GM23338 (cell line): ENCODE results near the gene MPP2. TPM values are rescaled to one million over a fixed set of nuclear protein-coding genes. Genes with fewer than 3 reads are reported as not detected.

Experiments
- ATAC-seq: fragments of 200-7000 bp; cut with Tn5 transposase; 3 replicates; pipeline ENCODE4 v1.9.1; 2020
- DNase-seq: peaks from one replicate; pipeline ENCODE4 v3.0.0-alpha.2; 2015; ENCODE audit warnings: low spot score
- H2AFZ ChIP-seq: fragments of 200-600 bp; sonication (generic); 2 replicates; pipeline ENCODE4 v1.8.0; 2016; ENCODE audit warnings: antibody characterized with exemption, mild to moderate bottlenecking, moderate library complexity
- H3F3A ChIP-seq: fragments of 200-600 bp; sonication (generic); replicated peaks from 2 replicates; pipeline ENCODE4 v1.8.0; 2017; ENCODE audit warnings: antibody characterized with exemption, mixed run types, low read depth
- H3K27ac ChIP-seq: fragments of 200-600 bp; sonication (generic); 2 replicates; pipeline ENCODE4 v1.6.1; 2016; ENCODE audit warnings: low read depth
- H3K27me3 ChIP-seq: fragments of 200-600 bp; sonication (generic); 2 replicates; pipeline ENCODE4 v1.8.0; 2016; ENCODE audit warnings: mild to moderate bottlenecking, mixed run types, moderate library complexity; ENCODE audit not compliant: insufficient read depth
- H3K36me3 ChIP-seq: fragments of 200-600 bp; sonication (generic); 2 replicates; pipeline ENCODE4 v1.8.0; 2016; ENCODE audit warnings: mild to moderate bottlenecking; ENCODE audit not compliant: insufficient read depth
- H3K4me1 ChIP-seq: fragments of 200-600 bp; sonication (generic); 2 replicates; pipeline ENCODE4 v1.8.0; 2016; ENCODE audit warnings: mild to moderate bottlenecking, moderate library complexity; ENCODE audit not compliant: insufficient read depth
- H3K4me2 ChIP-seq: fragments of 200-600 bp; sonication (generic); 2 replicates; pipeline ENCODE4 v1.7.1; 2017; ENCODE audit warnings: mixed run types
- H3K4me3 ChIP-seq: fragments of 200-600 bp; sonication (generic); 2 replicates; pipeline ENCODE4 v1.6.1; 2016; ENCODE audit warnings: mixed run types
- H3K79me2 ChIP-seq: fragments of 200-600 bp; sonication (generic); replicated peaks from 2 replicates; pipeline ENCODE4 v1.8.0; 2017; ENCODE audit warnings: mild to moderate bottlenecking; ENCODE audit not compliant: insufficient read depth
- H3K9me2 ChIP-seq: fragments of 200-600 bp; sonication (generic); 2 replicates; pipeline ENCODE4 v1.8.0; 2017; ENCODE audit not compliant: insufficient read depth
- H4K20me1 ChIP-seq: fragments of 200-600 bp; sonication (generic); replicated peaks from 2 replicates; pipeline ENCODE4 v1.8.0; 2017; ENCODE audit warnings: mild to moderate bottlenecking; ENCODE audit not compliant: insufficient read depth
- H3K27ac Mint-ChIP-seq: 2 replicates; pipeline ENCODE4 v1.8.0; 2020; ENCODE audit warnings: inconsistent platforms, mild to moderate bottlenecking, moderate library complexity, mixed read lengths
- H3K27me3 Mint-ChIP-seq: 3 replicates; pipeline ENCODE4 v1.8.0; 2022; ENCODE audit warnings: low read depth, mild to moderate bottlenecking, moderate library complexity, mixed read lengths, inconsistent platforms; ENCODE audit not compliant: insufficient read depth, poor library complexity
- H3K36me3 Mint-ChIP-seq: 3 replicates; pipeline ENCODE4 v1.8.0; 2021; ENCODE audit warnings: low read depth, mild to moderate bottlenecking, inconsistent platforms, moderate library complexity, mixed read lengths
- H3K4me1 Mint-ChIP-seq: 3 replicates; pipeline ENCODE4 v1.8.0; 2020; ENCODE audit warnings: mild to moderate bottlenecking, inconsistent platforms, mixed read lengths
- H3K4me3 Mint-ChIP-seq: 3 replicates; pipeline ENCODE4 v1.8.0; 2021; ENCODE audit warnings: moderate library complexity, mild to moderate bottlenecking, inconsistent platforms, mixed read lengths
- H3K9me3 Mint-ChIP-seq: 3 replicates; pipeline ENCODE4 v1.8.0; 2020; ENCODE audit warnings: moderate library complexity, mild to moderate bottlenecking, inconsistent platforms, mixed read lengths
- CREB1 ChIP-seq: fragments of 250-450 bp; sonication (Bioruptor Pico); IDR thresholded peaks from 2 replicates; pipeline ENCODE4 v1.5.0; 2020; ENCODE audit warnings: low read depth, mild to moderate bottlenecking, moderate library complexity
- ZNF331 ChIP-seq: fragments of 250-450 bp; sonication (Bioruptor Pico); IDR thresholded peaks from 2 replicates; pipeline ENCODE4 v1.5.0; 2020; ENCODE audit warnings: low read depth, mild to moderate bottlenecking, moderate library complexity
- polyA plus RNA-seq: library from polyadenylated mRNA; unstranded; fragments of >200 nt; fragmentation: Nextera tagmentation; extraction: Ambion mirVana; gene quantifications from 2 replicates; pipeline ENCODE4 v1.2.1, GENCODE V29; 2016
- total RNA-seq: library from RNA; depleted of rRNA; stranded (reverse); fragments of >200 nt; shearing (Covaris generic); gene quantifications from 2 replicates; pipeline ENCODE4 v1.2.3, GENCODE V29; 2014
- TF ChIP-seq, protein P1 (sequence below): fragments of 250-450 bp; sonication (Bioruptor Pico); IDR thresholded peaks from 2 replicates; pipeline ENCODE4 v1.5.0; 2020; ENCODE audit warnings: mild to moderate bottlenecking, moderate library complexity
- TF ChIP-seq, protein P2 (sequence below): IDR thresholded peaks from one replicate; pipeline ENCODE4 v1.6.1; 2018; ENCODE audit warnings: antibody characterized with exemption; ENCODE audit not compliant: unreplicated experiment

Gene MPP2
- total and polyA plus RNA-seq, 2 experiments from 2014 or later, result 7.8 to 20.7 TPM

GRCh38 chr17:43845766-43846165 is 61.6 kb downstream of the MPP2 start (continued):
- TF ChIP-seq, protein P1, sequence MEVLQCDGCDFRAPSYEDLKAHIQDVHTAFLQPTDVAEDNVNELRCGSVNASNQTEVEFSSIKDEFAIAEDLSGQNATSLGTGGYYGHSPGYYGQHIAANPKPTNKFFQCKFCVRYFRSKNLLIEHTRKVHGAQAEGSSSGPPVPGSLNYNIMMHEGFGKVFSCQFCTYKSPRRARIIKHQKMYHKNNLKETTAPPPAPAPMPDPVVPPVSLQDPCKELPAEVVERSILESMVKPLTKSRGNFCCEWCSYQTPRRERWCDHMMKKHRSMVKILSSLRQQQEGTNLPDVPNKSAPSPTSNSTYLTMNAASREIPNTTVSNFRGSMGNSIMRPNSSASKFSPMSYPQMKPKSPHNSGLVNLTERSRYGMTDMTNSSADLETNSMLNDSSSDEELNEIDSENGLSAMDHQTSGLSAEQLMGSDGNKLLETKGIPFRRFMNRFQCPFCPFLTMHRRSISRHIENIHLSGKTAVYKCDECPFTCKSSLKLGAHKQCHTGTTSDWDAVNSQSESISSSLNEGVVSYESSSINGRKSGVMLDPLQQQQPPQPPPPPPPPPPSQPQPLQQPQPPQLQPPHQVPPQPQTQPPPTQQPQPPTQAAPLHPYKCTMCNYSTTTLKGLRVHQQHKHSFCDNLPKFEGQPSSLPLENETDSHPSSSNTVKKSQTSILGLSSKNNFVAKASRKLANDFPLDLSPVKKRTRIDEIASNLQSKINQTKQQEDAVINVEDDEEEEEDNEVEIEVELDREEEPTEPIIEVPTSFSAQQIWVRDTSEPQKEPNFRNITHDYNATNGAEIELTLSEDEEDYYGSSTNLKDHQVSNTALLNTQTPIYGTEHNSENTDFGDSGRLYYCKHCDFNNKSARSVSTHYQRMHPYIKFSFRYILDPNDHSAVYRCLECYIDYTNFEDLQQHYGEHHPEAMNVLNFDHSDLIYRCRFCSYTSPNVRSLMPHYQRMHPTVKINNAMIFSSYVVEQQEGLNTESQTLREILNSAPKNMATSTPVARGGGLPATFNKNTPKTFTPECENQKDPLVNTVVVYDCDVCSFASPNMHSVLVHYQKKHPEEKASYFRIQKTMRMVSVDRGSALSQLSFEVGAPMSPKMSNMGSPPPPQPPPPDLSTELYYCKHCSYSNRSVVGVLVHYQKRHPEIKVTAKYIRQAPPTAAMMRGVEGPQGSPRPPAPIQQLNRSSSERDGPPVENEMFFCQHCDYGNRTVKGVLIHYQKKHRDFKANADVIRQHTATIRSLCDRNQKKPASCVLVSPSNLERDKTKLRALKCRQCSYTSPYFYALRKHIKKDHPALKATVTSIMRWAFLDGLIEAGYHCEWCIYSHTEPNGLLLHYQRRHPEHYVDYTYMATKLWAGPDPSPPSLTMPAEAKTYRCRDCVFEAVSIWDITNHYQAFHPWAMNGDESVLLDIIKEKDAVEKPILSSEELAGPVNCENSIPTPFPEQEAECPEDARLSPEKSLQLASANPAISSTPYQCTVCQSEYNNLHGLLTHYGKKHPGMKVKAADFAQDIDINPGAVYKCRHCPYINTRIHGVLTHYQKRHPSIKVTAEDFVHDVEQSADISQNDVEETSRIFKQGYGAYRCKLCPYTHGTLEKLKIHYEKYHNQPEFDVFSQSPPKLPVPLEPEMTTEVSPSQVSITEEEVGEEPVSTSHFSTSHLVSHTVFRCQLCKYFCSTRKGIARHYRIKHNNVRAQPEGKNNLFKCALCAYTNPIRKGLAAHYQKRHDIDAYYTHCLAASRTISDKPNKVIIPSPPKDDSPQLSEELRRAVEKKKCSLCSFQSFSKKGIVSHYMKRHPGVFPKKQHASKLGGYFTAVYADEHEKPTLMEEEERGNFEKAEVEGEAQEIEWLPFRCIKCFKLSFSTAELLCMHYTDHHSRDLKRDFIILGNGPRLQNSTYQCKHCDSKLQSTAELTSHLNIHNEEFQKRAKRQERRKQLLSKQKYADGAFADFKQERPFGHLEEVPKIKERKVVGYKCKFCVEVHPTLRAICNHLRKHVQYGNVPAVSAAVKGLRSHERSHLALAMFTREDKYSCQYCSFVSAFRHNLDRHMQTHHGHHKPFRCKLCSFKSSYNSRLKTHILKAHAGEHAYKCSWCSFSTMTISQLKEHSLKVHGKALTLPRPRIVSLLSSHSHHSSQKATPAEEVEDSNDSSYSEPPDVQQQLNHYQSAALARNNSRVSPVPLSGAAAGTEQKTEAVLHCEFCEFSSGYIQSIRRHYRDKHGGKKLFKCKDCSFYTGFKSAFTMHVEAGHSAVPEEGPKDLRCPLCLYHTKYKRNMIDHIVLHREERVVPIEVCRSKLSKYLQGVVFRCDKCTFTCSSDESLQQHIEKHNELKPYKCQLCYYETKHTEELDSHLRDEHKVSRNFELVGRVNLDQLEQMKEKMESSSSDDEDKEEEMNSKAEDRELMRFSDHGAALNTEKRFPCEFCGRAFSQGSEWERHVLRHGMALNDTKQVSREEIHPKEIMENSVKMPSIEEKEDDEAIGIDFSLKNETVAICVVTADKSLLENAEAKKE (CRISPR knock-in tag), result no peak

GRCh38 chr17:43844241-43844640 is 63.1 kb downstream of the MPP2 start:
- peaks cover 4% of the 10 kb centered on the region for H3K27me3 Mint-ChIP-seq
- Histone ChIP-seq H3F3A (no peaks in the 10 kb centered on the region), H2AFZ (no peak overlapping the region), H3K36me3 (no peaks in the 10 kb centered on the region), H3K27ac (no peak overlapping the region), H3K27me3 (peaks cover 10% of the 10 kb centered on the region; the same call in 1 of the 2 replicates), H3K4me1 (peaks cover 11% of the 10 kb centered on the region; the same call in 1 of the 2 replicates), H4K20me1 (no peaks in the 10 kb centered on the region), H3K9me2 (no peaks in the 10 kb centered on the region), H3K4me3 (no peak overlapping the region), H3K4me2 (no peak overlapping the region), H3K79me2 (no peaks in the 10 kb centered on the region)
- H3K36me3 Mint-ChIP-seq, result no peaks in the 10 kb centered on the region
- no peak overlapping the region for H3K27ac Mint-ChIP-seq
- H3K4me1 Mint-ChIP-seq, result peaks cover 25% of the 10 kb centered on the region
- no peak overlapping the region for H3K4me3 Mint-ChIP-seq
- TF ChIP-seq CREB1 (CRISPR knock-in tag), result no peak
- TF ChIP-seq ZNF331 (CRISPR knock-in tag), result no peak
- TF ChIP-seq, protein P2, sequence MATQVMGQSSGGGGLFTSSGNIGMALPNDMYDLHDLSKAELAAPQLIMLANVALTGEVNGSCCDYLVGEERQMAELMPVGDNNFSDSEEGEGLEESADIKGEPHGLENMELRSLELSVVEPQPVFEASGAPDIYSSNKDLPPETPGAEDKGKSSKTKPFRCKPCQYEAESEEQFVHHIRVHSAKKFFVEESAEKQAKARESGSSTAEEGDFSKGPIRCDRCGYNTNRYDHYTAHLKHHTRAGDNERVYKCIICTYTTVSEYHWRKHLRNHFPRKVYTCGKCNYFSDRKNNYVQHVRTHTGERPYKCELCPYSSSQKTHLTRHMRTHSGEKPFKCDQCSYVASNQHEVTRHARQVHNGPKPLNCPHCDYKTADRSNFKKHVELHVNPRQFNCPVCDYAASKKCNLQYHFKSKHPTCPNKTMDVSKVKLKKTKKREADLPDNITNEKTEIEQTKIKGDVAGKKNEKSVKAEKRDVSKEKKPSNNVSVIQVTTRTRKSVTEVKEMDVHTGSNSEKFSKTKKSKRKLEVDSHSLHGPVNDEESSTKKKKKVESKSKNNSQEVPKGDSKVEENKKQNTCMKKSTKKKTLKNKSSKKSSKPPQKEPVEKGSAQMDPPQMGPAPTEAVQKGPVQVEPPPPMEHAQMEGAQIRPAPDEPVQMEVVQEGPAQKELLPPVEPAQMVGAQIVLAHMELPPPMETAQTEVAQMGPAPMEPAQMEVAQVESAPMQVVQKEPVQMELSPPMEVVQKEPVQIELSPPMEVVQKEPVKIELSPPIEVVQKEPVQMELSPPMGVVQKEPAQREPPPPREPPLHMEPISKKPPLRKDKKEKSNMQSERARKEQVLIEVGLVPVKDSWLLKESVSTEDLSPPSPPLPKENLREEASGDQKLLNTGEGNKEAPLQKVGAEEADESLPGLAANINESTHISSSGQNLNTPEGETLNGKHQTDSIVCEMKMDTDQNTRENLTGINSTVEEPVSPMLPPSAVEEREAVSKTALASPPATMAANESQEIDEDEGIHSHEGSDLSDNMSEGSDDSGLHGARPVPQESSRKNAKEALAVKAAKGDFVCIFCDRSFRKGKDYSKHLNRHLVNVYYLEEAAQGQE, result no peak
- DNase-seq (no peak), ATAC-seq (no peak)
- H3K9me3 Mint-ChIP-seq, result no peaks in the 10 kb centered on the region
